SK-MEL-5 (cell line): ENCODE measurements around the gene SRRT. TPM values are rescaled to one million over a fixed set of nuclear protein-coding genes. Genes with fewer than 3 reads are reported as not detected.

Source experiments
- small RNA-seq, 2 experiments: library from RNA; depleted of rRNA; stranded (forward); fragments of <200 nt; gene quantifications; one replicate each; pipeline ENCODE3, GENCODE V24; 2014
- total RNA-seq: library from RNA; depleted of rRNA; stranded (reverse); fragments of >200 nt; shearing (Covaris generic); gene quantifications from 2 replicates; pipeline ENCODE4 v1.2.3, GENCODE V29; 2014; rRNA removed

SRRT gene
- total RNA-seq, 1 experiment from 2014 or later = 42.2 TPM

Small RNAs within 50 kb of the gene (small RNA-seq; reads per million reads assigned to genes)
- gene RN7SL549P (0 reads per million in 2 experiments), gene RPS29P15 (0 reads per million in 2 experiments)

Other genes starting within 250 kb of the SRRT start
- 0.29 and 1.6 TPM in 2 replicates for gene TFR2, start 233.6 kb upstream of the SRRT start, total RNA-seq
- gene ACTL6B, start 218.7 kb upstream of the SRRT start, total RNA-seq = not detected in 2 replicates
- gene GNB2, start 201.4 kb upstream of the SRRT start, total RNA-seq = 43.7 and 47.7 TPM in 2 replicates
- gene GIGYF1, start 180.9 kb upstream of the SRRT start, total RNA-seq = 21.8 and 22.1 TPM in 2 replicates
- 79.2 and 94.4 TPM in 2 replicates for gene POP7, start 169.0 kb upstream of the SRRT start, total RNA-seq
- 0.29 TPM in 1 of 2 replicates, not detected in the other for gene EPO, start 154.6 kb upstream of the SRRT start, total RNA-seq
- not detected in 2 replicates for gene ZAN, start 141.5 kb upstream of the SRRT start, total RNA-seq
- 37.3 and 45.2 TPM in 2 replicates for gene EPHB4, start 47.6 kb upstream of the SRRT start, total RNA-seq
- 13.1 and 16.6 TPM in 2 replicates for gene SLC12A9, start 22.4 kb upstream of the SRRT start, total RNA-seq
- gene TRIP6, start 7.7 kb upstream of the SRRT start, total RNA-seq = 107 and 109 TPM in 2 replicates
- gene UFSP1, start 14.6 kb downstream of the SRRT start, total RNA-seq = 14.2 and 14.5 TPM in 2 replicates
- gene ACHE, start 20.8 kb downstream of the SRRT start, total RNA-seq = 1.5 and 1.8 TPM in 2 replicates
- not detected in 2 replicates for gene MUC3A, start 74.4 kb downstream of the SRRT start, total RNA-seq
- gene MUC12, start 94.5 kb downstream of the SRRT start, total RNA-seq = not detected in 2 replicates
- not detected in 2 replicates for gene MUC17, start 145.0 kb downstream of the SRRT start, total RNA-seq
- 6.9 and 7.5 TPM in 2 replicates for gene TRIM56, start 210.4 kb downstream of the SRRT start, total RNA-seq